Urinary bladder (tissue), 4 donors: Measurements from ENCODE around the gene CLIC3. TPM values are rescaled to one million over a fixed set of nuclear protein-coding genes. Genes with fewer than 3 reads are reported as not detected.
"Not testable (repeated sequence)": the region's sequence is repeated elsewhere in the genome, so short reads cannot be mapped to it uniquely, and the experiment has no call there.

Source experiments
- DNase-seq: peaks from one replicate; pipeline ENCODE4 v3.0.0-alpha.2; 2015; ENCODE audit errors: extremely low spot score
- H3K27ac ChIP-seq: one replicate; pipeline ENCODE4 v1.5.1; 2013; ENCODE audit warnings: low read depth, mild to moderate bottlenecking, moderate library complexity
- H3K36me3 ChIP-seq: one replicate; pipeline ENCODE4 v1.6.1; 2013; ENCODE audit warnings: mild to moderate bottlenecking, moderate library complexity; ENCODE audit not compliant: insufficient read depth
- H3K4me1 ChIP-seq: one replicate; pipeline ENCODE4 v1.6.1; 2013; ENCODE audit warnings: mild to moderate bottlenecking, moderate library complexity; ENCODE audit not compliant: insufficient read depth
- H3K4me3 ChIP-seq: one replicate; pipeline ENCODE4 v1.5.1; 2013; ENCODE audit warnings: low read depth, low read length
- WGBS: extraction: QIAGEN DNeasy Blood & Tissue Kit; methylation state at CpG from one replicate; pipeline ENCODE4 v1.1.7; 2013; 5-methylcytosine and 5-hydroxymethylcytosine counted together
- polyA plus RNA-seq: library from polyadenylated mRNA; stranded (reverse); fragments of 200-250 nt; gene quantifications from one replicate; pipeline ENCODE4 v1.2.3, GENCODE V29; 2013
- total RNA-seq: library from RNA; depleted of rRNA; stranded (reverse); fragments of >200 nt; gene quantifications from one replicate; pipeline ENCODE4 v1.2.3, GENCODE V29; 2014
- donor health status: healthy with polysubstance abuse.
- donor health status: healthy.

Gene CLIC3
- total and polyA plus RNA-seq, 2 donors = 3.6 to 11.0 TPM

DNA sequence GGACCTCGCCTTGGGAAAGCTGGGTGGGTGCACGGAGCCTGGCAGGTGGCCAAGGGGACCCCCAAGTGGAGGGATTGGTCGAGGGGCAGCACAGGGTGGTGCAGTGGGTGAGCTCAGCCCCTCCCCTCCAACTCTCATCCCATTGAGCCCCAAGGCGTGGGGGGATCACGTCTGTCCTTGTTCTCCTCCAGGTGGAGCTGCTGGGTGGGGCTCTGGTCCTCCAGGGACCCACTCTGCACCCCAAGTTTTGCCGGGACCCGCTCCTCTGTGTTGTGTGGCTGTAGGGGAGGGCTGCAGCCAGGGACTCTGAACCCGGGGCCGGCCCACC is 39.1 kb upstream of the CLIC3 start:
- Histone ChIP-seq H3K27ac (no peak overlapping the region), H3K4me1 (no peaks in the 10 kb centered on the region), H3K36me3 (no peaks in the 10 kb centered on the region), H3K4me3 (no peak overlapping the region)
- no peak for DNase-seq
- WGBS = 25% methylated on average over 9 of the region's 9 CpGs

DNA sequence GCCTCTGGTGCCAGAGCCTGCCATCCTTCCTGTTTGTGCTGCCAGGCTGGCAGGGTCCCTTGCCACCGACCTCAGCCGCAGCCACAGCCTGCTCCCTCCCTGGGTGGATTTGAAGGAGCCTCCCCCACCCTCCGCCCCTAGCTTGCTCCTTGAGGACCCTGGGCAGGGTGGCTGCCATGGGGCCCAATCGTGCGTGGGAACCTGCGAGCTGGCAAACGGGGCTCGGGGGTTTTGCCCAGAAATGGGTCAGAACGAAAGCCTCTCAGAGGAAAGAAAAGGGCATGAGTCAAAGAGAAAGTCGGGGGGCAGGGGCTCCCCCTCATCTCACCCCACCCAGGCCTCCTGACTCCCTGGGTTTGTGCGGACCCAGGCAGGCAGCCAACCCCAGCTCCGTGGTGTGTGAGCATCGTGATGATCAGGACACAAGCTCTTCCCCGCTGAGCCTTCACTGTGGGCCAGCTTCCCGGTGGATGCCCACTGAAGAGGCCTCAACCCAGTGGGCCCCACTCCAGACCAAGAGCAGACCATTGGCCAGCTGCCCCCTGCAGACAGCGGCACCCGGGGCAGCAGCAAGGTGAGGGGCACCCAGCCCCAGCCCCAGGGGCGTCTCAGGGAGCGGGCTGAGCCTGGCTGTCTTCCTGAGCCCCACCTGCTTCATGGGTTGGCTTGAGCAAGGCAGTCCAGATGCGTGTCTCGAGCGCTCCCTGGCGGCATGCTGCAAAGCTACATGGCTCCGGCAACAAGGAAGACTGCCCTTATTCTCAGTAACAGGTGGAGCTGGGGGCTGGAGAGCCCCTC is 38.5 kb upstream of the CLIC3 start:
- H3K4me3 ChIP-seq = no peak overlapping the region

DNA sequence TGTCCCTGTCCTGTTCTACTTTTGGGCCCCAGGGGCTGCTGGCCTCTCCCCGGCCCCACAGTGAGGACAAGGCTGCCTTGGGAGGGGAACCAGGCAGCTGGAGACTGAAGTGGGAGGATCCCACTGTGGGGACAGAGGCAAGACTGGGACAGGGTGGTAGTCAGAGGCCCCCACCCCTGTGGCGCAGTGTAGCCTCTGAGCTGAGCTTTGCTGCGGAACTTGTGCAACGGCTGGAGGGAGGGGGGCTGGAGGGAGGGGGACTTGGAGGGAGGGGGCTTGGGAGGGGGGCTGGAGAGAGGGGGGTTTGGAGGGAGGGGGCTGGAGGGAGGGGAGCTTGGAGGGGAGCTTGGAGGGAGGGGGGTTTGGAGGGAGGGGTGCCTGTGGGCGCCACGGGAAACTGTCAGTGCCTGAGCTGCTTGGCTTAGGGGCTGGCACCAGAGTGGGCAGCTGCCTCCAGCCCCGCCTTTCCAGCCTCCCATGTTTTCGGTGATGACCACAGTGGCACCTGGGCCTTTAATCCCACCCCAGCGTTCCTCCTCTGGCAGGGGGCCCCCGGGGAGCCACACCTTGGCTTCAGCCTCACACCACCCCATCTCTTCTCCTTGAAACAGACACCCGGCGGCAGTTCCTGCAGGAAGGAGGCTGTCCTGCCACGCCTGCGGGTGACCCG is 37.8 kb upstream of the CLIC3 start:
- Histone ChIP-seq H3K36me3 (no peaks in the 10 kb centered on the region), H3K4me1 (no peaks in the 10 kb centered on the region), H3K27ac (no peak overlapping the region), H3K4me3 (no peak overlapping the region)
- WGBS = 50% methylated on average over 15 of the region's 15 CpGs
- no peak for DNase-seq

More for the DNA sequence above, 38.5 kb upstream of the CLIC3 start:
- 19% methylated on average over 24 of the region's 24 CpGs for WGBS
- Histone ChIP-seq H3K4me1 (no peaks in the 10 kb centered on the region), H3K27ac (no peak overlapping the region), H3K36me3 (no peaks in the 10 kb centered on the region)
- peak; percentile 61 for DNase-seq

DNA sequence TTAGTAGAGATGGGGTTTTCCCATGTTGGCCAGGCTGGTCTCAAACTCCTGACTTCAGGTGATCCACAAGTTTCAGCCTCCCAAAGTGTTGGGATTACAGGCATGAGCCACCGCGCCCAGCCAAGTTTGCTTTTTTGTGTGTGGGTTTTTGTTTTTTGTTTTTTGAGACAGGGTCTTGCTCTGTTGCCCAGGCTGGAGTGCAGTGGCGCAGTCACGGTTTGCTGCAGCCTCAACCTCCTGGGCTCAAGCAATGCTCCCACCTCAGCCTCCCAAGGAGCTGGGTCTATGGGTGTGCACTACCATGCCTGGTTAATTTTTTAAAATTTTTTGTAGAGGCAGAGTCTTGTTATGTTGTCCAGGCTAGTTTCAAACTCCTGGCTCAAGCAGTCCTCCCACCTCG is 37.1 kb upstream of the CLIC3 start:
- H3K27ac ChIP-seq, H3K4me1 ChIP-seq, H3K36me3 ChIP-seq, DNase-seq, H3K4me3 ChIP-seq: not testable (repeated sequence)
- 92% methylated on average over 5 of the region's 5 CpGs for WGBS

DNA sequence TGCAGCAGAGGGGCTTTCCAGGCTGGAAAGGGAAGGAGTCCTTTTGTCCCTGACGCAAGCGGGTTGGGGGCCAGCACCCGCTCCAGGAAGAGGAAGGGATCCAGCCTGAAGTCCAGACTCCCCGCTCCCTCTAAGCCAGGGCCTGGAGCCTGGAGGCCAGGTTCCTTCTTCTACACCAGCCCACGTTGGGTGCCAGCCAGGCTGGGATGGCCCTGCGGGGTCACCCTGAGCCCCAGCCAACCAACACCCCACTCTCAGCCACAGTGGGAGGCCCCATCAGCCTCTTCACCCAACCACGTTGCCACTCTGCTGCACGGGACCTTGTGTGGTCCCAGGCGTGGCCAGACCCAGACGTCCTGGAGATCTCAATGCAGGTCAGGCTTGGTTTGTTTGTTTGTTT is 36.5 kb upstream of the CLIC3 start:
- Histone ChIP-seq H3K36me3 (no peaks in the 10 kb centered on the region), H3K4me3 (no peak overlapping the region), H3K4me1 (no peaks in the 10 kb centered on the region), H3K27ac (no peak overlapping the region)
- DNase-seq = no peak
- WGBS = 80% methylated on average over 10 of the region's 10 CpGs

DNA sequence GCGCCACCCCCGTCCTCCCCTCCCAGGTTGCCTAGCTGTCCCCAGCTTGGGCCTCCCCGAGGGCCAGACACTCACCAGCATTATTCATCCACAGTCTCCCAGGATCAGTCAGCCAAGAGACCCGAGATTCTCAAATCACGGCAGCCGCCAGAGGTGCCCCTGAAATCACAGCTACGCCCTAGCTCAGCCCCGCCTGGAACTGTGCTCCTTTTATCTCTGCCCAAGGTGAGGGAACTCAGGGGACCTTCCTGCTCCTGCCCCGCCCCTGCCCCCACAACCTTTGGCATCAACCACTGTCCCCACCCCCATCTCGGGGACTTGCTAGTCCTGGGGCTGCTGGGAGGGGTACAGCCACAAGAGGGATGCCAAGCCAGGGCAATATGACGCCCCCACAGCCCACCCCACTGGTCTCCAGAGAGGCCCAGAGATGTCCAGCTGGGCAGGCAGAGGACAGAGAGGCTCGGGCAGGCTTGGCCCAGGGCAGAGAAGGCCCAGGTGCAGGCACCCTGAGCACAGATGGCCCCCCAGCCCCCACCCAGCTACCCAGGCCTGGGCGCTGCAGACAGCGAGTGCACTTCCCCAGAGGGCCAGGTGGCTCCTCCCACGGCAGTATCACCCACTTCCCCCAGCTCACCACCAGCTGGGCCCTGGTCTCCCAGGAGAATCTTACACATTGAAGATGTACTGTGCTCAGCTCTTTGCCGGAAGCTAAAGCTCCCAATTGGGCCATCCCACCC is 35.7 kb upstream of the CLIC3 start, which contains the start of gene FUT7:
FUT7 (minus strand) TSS at position 185 of the 737 bp plus-strand sequence; CDS start at position 88, 97 bp downstream.
- no peaks in the 10 kb centered on the region for H3K4me1 ChIP-seq
- H3K36me3 ChIP-seq = no peaks in the 10 kb centered on the region
- H3K27ac ChIP-seq = no peak within 1 kb of the TSS
- 64% methylated on average over 16 of the region's 16 CpGs for WGBS
- no peak within 1 kb of the TSS for H3K4me3 ChIP-seq
- no peak for DNase-seq

DNA sequence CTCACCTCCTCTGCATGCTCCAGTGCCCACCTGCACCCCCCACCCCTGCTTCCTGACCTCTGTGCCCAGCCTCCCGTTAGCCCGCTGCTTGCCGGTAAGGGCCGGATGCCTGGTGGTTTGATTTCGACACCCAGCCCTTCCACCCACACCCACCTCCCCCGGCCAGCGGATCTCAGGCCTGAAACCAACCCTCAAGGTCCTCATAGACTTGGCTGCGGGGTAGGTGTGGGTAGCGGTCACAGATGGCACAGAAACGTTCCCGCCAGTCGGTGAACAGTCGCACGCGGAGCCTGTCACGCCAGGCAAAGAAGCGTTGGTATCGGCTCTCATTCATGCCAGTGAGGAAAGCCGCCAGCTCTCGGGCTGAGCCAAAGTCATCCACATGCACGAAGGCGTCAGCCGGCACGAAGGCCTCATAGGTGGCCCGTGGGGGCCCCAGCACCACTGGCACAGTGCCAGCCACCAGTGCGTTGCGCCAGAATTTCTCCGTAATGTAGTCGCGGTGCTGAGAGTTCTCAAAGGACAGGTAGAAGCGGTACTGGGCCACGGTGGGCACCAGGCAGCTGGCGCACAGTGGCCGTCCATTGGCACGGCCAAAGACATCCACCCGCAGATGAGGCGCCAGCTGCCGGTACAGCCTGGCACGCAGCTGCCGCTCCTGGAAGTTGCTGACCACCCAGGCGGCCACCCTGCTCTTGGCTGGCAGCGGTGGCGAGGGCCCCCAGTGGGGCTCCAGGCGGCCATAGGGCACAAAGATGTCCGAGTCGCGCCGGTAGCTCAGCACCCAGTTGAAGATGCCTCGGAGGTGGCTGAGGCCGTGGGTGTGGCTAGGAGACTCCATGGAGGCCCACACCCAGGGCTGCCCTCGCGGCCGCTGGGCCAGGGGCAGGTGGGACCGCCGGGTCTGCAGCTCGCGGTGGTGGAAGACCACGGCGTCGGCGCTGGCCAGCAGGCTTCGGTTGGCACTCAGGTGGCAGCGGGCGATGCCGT is 34.5 kb upstream of the CLIC3 start:
- DNase-seq = no peak
- WGBS = 85% methylated on average over 65 of the region's 65 CpGs
- Histone ChIP-seq H3K4me3 (no peak overlapping the region), H3K27ac (no peak overlapping the region), H3K4me1 (no peaks in the 10 kb centered on the region), H3K36me3 (no peaks in the 10 kb centered on the region)

DNA sequence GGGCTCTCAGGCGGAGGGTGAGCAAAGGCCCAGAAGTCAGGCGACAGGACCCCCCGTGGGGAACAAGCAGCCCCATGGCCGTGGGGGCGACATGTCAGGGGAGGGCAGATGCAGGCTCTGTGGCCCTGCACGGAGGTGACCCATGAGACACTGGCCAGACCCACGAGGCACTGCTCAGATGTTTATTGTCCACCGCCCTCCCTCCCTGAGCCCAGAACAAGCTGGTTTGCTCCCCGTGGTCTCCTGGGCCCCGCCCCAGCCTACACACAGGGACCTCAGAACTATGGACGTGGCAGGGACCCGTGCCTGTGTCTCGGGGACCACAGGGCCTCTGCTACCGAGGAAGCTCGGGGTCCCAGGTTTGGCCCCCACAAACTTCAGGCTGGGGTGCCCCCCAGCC is 33.6 kb upstream of the CLIC3 start:
- DNase-seq = no peak
- no peak overlapping the region for H3K27ac ChIP-seq
- no peak overlapping the region for H3K4me3 ChIP-seq
- 74% methylated on average over 15 of the region's 15 CpGs for WGBS
- H3K36me3 ChIP-seq = no peaks in the 10 kb centered on the region
- H3K4me1 ChIP-seq = no peaks in the 10 kb centered on the region

DNA sequence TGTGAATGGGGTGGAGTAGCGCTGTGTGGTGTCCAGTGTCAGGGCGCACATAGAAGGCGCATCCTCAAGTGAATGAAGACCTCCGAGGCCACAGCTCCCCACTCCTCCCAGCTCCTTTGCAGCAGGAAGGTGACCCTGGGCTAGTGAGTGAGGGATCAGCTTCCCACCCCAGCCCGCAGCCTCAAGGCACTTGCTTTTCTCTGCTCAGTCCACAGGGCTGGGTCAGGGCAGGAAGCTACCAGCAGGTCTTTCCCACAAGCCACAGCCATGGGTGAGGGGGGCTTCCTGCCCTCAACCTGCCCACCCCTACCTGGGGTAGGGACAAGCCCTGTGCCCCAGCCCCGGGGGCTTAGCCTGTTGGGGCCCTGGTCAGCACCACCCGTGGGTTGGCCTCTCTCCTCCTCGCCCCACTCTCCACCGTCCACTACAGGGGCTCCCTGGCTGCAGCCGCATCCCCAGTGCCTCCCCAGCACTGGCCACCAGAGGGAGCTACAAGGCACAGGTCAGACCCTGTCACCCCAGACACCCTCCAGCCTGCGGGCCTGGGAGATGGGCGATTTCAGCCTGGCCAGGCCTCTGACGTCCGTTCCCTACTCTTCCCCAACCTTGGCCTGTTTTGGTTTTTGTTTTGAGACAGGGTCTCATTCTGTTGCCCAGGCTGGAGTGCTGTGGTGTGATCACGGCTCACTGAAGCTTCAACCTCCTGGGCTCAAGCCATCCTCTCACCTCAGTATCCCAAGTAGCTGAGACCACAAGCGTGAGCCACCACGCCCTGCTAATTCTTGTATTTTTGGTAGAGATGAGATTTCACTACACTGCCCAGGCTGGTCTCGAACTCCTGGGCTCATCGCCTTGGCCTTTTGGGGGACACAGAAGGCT is 32.9 kb upstream of the CLIC3 start:
- WGBS = 34% methylated on average over 19 of the region's 19 CpGs
- H3K27ac ChIP-seq = no peak overlapping the region
- DNase-seq = no peak
- H3K4me3 ChIP-seq = peak overlapping the region; percentile 64
- H3K4me1 ChIP-seq = no peaks in the 10 kb centered on the region
- H3K36me3 ChIP-seq = no peaks in the 10 kb centered on the region

DNA sequence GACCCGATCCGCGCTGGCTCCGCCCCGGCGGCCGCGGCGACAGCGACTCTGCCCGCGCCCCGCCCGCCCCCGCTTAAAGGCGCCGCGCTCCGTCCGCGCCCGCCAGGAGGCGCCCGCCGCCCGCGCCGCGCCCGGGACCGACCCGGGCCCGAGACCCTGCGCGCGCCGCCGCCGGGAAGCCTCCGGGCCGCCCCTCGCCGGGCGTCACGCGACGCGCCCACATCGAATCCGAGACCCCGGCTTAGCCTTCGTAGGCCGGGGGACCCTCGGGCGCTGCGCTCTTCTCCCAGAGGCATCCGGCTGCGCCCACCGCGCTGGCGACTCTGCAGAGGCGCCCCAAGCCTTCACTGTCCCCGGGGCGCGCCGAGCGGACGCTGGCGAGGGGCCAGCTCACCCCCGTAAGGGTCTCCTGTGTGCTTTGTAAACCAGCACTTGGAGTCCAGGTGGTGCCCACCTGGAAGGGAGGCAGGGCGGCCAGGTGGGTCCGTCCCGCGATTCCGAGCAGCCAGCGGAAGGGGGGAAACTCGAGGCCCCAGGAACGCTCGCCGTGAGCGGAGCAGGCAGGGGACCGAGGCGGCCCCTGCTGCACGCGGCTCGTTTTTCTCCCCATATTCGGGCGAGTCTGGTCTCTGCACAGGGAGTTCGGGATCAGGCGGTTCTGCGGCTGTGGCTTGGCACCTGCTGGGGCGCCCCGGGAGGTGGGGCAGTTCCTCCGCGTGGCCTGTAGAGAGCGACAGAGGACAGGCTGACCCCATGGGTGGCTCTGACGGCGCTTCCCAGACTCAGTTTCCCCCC is 32.1 kb upstream of the CLIC3 start:
- Histone ChIP-seq H3K27ac (no peak overlapping the region), H3K4me1 (no peaks in the 10 kb centered on the region), H3K36me3 (no peaks in the 10 kb centered on the region), H3K4me3 (peak overlapping the region; percentile 64)
- DNase-seq = no peak
- under 1% methylated on average over 98 of the region's 98 CpGs for WGBS

DNA sequence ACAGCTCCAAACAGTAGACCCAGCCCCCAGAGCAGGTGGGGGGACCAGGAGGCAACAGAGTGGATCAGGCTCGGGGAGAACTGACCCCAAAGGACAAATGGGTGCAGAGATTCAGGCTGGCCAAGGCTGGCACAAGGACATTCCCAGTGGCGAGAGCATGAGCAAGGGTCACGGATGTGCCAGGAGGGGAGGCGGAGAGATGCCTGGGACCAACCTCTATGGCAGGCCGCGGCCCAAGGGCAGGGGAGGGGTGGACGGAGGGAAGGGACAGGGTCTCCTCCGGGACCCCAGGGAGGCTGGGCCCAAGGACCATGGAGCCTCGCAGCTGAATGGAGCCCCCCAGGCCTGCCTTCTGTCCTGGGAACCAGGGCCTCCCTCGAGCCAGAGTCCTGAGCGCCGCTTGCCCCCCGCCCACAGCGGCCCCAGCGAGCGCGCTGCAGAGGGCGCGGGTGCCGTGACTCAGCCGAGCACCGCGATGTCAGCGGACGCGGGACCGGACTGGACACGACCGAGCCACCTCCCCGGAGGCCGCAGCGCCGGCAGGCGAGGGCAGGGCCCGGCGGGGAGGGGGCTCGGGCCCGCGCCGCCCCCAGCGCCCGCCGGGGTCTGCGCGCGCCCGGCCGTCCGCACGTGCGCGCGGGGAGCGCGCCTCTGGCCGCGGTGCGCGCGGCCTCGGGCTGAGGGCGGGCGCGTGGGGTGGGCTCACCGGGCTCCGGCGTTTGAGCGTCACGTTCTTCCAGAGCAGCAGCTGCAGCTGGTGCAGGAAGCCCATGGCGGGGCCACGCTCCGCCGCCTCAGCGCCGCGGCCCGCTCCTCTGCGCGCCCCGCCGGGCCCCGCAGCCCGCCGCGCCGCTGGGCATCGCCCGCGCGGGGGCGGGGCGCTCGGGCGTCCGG is 31.2 kb upstream of the CLIC3 start, which contains the start of gene ABCA2:
ABCA2 (minus strand) TSS at position 869 of the 894 bp plus-strand sequence; CDS start at position 772, 97 bp downstream.
- 4% methylated on average over 95 of the region's 95 CpGs for WGBS
- no peaks in the 10 kb centered on the region for H3K4me1 ChIP-seq
- H3K4me3 ChIP-seq = peak within 1 kb of the TSS; percentile 64
- H3K36me3 ChIP-seq = no peaks in the 10 kb centered on the region
- no peak for DNase-seq
- peak within 1 kb of the TSS; percentile 34 for H3K27ac ChIP-seq
